ENCODE results near the gene ZFYVE28.

The ZFYVE28 gene

DNA sequence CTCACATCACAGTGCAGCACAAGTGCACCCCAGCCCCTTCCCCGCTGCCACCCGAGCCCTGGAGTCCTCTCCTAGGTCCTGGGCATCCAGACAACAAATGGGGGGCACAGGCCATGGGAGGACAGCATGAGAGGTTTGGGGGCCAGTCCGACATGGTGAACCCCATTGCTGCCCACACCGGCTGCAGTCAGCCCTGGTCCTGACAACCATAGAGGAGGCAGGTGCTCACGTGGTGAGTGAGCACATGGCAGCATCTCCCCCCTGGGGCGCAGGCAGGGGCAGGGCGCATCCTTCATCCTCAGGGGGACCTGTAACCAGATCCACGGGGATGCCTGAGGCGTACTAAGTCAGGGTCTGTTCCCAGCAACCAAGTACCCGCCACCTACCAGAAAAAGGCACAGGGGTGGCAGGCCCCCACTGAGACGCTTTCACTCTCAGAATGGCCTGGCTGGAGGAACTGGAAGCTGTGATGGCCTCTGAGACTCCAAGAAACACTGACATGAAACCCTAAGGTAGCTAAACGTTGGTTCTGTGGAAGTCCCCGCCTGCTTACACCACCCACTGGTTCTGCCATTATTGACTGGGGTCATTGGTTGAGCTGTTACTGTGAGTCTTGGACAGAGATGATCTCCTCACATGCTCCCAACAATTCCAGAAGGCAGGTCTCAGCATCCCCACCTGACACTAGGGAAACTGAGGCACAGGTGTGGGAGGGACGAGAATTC, 6.5 kb downstream of the ZFYVE28 start:
- no peak for DNase-seq

GRCh38 chr4:2409381-2409783, 9.1 kb downstream of the ZFYVE28 start:
- DNase-seq, result no peak

DNA sequence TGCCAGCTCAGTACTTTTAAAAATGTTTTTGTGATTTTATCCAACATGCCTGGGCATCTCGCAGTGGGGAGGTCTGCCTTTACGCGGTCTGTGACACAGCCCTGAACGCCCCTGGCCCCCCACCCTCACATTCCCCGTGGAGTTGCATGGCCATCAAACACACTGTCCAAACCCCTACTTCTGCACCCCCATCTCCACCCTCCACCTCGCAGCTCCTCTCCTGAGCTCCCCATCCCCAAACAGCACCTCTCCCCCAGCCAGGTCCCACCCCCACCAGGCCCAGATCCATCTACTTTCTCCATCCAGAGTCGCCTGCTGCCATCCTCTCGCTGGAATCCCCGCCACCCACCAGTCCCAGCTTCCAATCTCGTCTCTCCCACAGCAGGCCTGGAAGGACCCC, 9.5 kb downstream of the ZFYVE28 start:
- no peak for DNase-seq

DNA sequence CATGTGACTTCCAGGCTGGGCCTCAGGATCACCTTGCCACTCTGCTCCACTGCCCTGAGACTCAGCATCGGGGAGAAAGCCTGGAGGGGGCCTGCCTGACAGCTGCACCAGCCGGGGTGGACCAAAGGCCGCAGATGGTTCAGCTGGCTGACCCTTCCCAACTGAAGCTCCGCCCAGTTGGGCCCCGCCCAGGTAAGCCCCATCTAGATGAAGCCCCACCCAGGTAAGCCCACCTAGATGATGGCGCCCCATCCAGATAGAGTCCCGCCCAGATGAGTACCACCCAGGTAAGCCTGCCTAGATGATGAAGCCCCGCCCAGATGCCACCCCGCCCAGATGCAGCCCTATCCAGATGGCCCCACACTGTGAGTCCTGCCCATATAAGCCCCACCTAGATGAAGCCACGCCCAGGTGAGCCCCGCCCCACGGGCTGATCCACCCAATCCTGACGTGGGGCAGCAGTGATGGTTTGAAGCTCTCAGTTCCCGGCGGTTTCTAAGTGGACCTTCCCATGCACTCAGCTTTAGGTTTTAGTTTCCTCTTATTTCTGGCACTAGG, 10.0 kb downstream of the ZFYVE28 start:
- no peak for DNase-seq

DNA sequence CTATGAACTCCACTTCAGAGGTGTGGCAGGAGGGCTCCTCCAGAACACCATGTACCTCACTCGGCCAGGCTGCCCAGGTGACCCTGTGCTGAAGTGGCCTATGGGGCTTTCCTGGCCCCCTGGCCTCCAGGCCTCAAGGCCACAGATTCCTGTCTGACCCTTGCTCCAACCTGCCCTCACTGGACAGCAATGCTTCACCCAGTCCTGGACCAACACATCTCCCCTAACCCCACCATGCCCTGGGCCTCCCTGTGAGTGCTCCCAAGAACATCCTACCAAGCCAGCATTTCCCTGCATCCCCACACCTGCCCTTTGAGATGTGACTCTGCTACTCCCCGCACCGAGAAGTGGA, 10.5 kb downstream of the ZFYVE28 start:
- no peak for DNase-seq

DNA sequence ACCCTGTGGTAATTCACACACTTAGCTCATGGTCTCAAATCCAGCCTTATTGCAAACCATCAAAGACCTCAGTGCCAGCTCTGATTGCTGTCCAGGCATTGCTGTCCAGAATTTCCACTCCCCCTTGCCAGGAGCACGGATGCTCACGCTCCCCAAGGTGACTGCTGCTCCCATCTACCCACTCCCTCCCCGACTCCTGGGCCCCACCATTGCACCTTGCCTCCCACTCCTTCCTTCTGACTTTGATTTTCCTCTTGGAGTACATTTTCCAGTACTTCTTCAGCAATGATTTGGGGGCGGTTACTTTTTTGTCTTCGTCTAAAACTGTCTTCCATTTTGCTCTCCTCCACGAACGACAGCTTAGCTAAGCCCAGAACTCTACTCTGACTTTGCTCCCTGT, 11.5 kb downstream of the ZFYVE28 start:
- DNase-seq, result no peak

DNA sequence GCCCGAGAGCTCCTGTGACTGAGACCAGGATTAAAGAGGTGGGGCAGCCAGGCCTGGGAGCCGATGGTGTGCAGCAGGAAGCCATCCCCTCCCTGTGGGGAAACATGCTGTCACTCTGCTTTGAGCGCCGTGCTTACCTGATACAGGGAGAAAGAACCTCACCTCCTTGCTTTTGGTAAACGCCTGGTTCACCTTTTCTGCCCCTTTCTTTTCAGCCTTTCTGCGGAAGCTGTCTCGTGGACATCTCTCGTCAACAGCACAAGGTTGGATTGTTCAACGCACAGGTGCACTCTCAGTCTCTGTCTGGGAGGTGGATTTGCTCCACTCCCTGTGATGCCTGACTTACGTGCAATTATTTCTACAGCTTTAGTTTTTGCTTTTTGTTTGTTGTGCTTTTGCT, 12.0 kb downstream of the ZFYVE28 start:
- no peak for DNase-seq

DNA sequence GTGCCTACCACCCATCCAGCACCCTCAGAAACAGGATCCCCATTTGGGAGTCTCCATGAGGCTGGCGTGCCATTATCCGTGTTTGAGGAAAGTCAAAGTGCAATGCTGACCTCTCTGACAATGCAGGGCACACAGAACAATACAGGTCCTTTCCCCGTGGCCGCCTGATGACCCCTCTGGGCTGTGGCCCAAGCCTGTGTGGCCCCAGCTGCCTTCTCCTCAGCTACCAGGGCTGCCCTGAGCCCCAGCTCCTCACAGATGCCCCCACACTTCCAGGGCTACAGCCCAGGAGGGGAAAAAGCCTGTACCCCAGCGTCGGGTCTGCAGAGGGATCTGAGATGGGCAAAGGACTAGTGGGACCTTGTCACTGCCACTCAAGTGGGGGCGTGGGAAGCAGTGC, 15.5 kb downstream of the ZFYVE28 start:
- DNase-seq, result no peak

DNA sequence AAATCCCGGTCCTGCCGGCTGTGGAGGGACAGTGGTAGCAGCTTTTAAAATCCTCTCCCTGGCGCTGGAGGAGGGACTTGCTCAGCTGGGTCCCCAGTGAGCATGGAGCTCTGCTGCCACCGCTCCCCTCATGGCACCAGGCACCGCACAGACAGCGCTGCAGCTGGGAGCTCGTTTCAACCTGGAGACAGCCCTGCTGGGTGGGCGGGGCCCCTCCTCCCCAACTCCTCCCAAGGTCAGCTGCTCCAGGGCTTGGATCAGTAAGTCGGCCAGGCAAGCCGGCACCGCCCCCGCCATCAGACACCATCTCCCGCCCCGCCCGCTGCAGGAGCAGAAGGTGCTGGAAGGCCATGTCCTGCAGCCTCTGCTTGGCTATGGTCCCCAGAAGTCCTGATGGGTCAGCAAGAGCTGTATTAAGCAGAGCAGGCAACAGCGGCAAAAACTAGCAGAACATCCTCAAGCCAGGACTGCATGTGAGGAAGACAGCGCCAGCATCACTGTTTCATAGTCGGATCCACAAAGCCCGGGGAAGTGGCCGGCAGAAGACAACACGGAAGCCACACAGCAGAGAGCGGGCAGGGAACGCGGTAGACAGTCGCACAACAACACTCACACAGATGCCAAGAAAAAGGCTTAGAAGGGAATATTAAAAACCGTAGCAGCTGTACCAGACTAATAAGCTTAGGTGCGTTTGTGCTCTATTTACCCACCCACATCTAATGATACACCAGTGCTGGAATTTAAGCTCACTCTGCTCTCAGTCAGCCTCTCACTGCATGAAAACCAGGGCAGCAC, 16.2 kb downstream of the ZFYVE28 start:
- DNase-seq, result no peak

- DNase-seq, result no peak
Observed at GRCh38 chr4:2401610-2401983, 16.8 kb downstream of the ZFYVE28 start.

DNA sequence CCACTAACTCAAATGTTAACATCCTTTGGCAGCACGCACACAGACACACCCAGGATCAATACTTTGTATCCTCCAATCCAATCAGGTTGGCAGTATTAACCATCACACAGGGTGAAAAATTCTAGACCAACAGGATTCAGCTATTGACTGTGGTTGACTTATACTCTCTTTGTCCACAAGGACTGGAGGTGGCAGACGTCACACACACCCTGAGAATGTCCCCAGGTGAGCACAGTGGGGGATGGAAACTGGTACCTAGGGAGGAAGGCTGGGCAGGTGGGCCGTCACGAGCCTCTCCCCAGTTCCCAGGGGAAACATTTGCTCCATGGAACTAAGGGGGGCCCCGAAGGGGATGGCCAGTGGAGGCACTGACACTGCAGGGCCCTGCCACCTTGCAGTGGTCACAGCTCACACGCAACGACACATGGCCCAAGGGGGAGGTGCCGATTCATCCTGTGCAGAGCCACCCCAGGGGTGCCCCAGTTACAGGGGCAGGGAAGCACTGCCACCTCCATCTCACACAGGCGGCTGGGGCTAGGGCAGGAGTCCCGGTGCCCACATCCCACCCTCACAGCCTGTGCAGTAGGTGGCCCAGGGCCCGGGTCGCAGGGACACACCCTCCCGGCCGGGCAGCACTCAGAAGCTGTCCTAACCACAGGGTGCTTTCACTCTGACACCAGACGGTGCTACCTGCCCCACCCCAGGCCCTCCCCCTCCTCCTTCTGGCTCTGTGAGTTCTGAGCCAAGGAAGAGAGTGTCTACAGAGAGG, 17.4 kb downstream of the ZFYVE28 start:
- DNase-seq, result no peak

DNA sequence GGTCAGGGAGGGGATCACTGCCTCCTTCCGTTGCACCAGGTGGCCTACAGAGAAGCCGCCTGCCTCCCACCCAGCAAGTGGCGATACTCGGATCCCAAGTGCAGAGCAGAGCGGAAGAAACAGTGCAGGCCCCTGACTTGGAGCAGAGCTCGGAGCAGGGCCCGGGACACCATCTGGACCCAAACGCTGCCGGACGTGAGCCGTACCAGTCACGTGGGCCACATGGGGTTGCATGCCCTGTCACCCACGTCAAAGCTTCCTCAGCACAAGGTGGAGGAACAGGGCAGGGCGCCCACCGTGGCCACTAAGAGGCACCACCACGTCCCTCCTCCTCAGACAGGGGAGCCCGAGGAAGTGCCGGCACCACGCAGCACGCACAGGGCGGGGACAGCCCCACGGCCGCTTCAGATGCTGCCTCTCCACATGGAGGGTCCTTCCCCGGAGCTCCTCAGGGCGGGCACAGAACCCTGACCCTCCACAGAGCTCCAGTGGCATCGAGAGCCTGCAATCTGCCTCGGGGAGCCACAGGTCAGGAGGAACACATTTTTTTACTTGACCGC, 18.7 kb downstream of the ZFYVE28 start:
- no peak for DNase-seq

DNA sequence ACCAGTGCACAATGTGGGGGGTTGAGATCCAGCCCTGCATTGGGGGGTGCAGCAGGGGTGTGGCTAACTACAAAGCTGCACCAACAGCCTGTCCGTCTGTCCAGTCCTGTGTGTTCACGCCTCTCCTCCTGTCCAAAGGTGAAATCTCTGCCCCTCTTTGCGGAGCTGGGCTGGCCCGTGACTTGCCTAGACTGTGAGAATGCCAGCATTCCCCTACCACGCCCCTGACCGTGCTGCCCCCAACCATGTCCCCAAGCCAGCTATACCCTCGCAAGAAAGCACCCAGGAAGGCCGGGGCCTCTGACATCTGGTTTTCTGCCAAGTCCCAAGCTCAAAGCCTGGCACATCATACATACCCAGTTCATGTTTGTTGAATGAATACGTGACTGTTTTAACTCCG, 19.2 kb downstream of the ZFYVE28 start:
- no peak for DNase-seq

GRCh38 chr4:2397596-2398379, 20.7 kb downstream of the ZFYVE28 start:
- no peak for DNase-seq

GRCh38 chr4:2396781-2397368, 21.6 kb downstream of the ZFYVE28 start:
- no peak for DNase-seq

- no peak for DNase-seq
Observed at GRCh38 chr4:2395584-2395983, 22.9 kb downstream of the ZFYVE28 start.

- no peak for DNase-seq
Observed at GRCh38 chr4:2395038-2395437, 23.4 kb downstream of the ZFYVE28 start.

DNA sequence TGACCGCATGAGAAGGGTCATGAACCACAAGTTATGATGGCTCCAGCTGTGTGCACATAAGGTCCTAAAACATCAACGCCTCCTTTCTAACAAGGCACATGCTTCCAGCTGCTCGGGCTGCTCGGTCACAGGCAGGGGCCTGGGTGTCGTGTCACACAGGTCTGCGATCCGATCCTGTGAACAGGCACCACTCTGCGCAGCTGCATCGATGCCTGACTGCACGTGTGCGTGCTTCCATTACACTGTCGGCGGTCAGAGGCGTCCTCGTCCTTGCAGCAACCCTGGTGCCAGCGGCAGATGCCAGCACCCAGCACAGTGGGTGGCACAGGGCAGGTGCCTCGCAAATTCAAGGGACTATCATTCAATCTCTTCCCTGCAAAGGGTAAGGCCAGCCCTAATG, 23.9 kb downstream of the ZFYVE28 start:
- no peak for DNase-seq

DNA sequence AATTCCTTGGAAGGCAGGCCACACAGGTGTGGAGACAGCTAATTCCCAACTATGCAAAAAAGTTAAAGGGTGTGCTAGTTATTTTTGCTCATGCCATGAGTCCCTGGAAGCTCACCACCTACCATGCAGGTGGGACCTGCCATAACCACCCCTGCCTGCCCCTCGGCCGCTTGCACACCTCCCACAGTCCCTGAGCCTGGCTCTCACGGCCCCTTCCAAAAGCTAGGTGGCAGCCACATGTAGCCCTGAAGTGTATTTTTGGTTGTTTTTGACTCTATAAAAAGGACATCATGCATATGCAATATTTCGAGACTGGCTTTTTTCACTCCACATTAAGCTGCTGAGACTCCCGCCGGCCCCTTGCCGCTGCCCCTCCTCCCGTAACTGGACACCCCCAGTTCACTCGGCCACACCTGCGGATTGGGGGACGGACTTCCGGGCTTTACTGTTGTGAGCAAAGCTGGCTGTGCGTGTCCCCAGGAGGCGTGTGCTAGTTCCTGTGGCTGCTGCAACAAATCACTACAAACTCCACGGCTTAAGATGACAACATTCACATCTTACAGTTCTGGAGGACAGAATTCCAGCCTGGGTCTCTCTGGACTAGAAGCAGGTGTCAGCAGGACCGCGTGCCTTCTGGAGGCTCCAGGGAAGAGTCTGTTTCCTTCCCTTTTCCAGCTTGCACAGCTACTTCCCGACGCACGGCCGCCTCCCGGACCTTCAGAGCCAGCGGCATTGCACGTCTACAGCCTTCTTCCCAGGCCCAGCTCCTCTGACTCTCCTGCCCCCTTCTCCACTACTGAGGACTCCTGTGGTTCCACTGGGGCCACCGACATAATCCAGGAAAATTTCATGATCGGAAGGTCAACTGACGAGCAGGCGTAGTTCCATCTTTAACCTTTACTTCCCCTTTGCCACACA, 24.8 kb downstream of the ZFYVE28 start:
- no peak for DNase-seq

GRCh38 chr4:2390784-2391421, 27.5 kb downstream of the ZFYVE28 start:
- DNase-seq, result no peak
